WTC11 (cell line): ENCODE measurements around the gene PCBD2. TPM values are rescaled to one million over a fixed set of nuclear protein-coding genes. Genes with fewer than 3 reads are reported as not detected.

Experiments
- ATAC-seq: fragments of 200-7000 bp; cut with Tn5 transposase; 2 replicates; pipeline ENCODE4 v1.10.0; 2021; ENCODE audit warnings: mild to moderate bottlenecking, moderate library complexity
- CTCF ChIA-PET: fragments of 300-600 bp; sonication (Branson Sonifier 250); formaldehyde crosslinking; loops from one replicate; lab custom pipeline; 2021; ENCODE audit warnings: antibody characterized with exemption; lab: Charles Lee
- POLR2A ChIA-PET: fragments of 350-600 bp; sonication (Branson Sonifier 250); formaldehyde crosslinking; loops from one replicate; lab custom pipeline; 2021; ENCODE audit warnings: antibody characterized with exemption; lab: Charles Lee
- DNase-seq: peaks from one replicate; pipeline ENCODE4 v3.0.0; 2021; ENCODE audit warnings: low spot score
- H3K27ac Mint-ChIP-seq: 2 replicates; pipeline ENCODE4 v1.8.0; 2021; ENCODE audit warnings: mixed read lengths
- H3K27me3 Mint-ChIP-seq: 2 replicates; pipeline ENCODE4 v1.8.0; 2021; ENCODE audit warnings: low read depth, mild to moderate bottlenecking, moderate library complexity, mixed read lengths
- H3K36me3 Mint-ChIP-seq: 2 replicates; pipeline ENCODE4 v1.8.0; 2021; ENCODE audit warnings: mixed read lengths
- H3K4me1 Mint-ChIP-seq: 2 replicates; pipeline ENCODE4 v1.8.0; 2022; ENCODE audit warnings: mixed read lengths
- H3K4me3 Mint-ChIP-seq: 2 replicates; pipeline ENCODE4 v1.8.0; 2021; ENCODE audit warnings: mild to moderate bottlenecking, moderate library complexity, mixed read lengths
- H3K9me3 Mint-ChIP-seq: 2 replicates; pipeline ENCODE4 v1.8.0; 2021; ENCODE audit warnings: mixed read lengths
- CREB1 ChIP-seq: sonication (generic); formaldehyde crosslinking; IDR thresholded peaks from 2 replicates; pipeline ENCODE4 v1.8.0; 2023; ENCODE audit warnings: mild to moderate bottlenecking, missing genetic modification reagents
- CREM ChIP-seq: sonication (generic); formaldehyde crosslinking; IDR thresholded peaks from 2 replicates; pipeline ENCODE4 v1.8.1; 2022; ENCODE audit warnings: mild to moderate bottlenecking, missing genetic modification reagents, moderate library complexity
- ELF4 ChIP-seq: sonication (generic); formaldehyde crosslinking; IDR thresholded peaks from 2 replicates; pipeline ENCODE4 v1.8.1; 2022; ENCODE audit warnings: low read depth, mild to moderate bottlenecking, moderate library complexity, missing genetic modification reagents
- FOXP1 ChIP-seq: sonication (generic); formaldehyde crosslinking; IDR thresholded peaks from 2 replicates; pipeline ENCODE4 v1.8.0; 2022; ENCODE audit warnings: missing genetic modification reagents, mild to moderate bottlenecking, moderate library complexity, borderline replicate concordance
- GRHL2 ChIP-seq: fragments of 250-450 bp; sonication (Bioruptor Pico); IDR thresholded peaks from 2 replicates; pipeline ENCODE4 v1.8.0; 2022; ENCODE audit warnings: mild to moderate bottlenecking, moderate library complexity; ENCODE audit not compliant: insufficient replicate concordance, severe bottlenecking
- IRF2 ChIP-seq: sonication (generic); formaldehyde crosslinking; IDR thresholded peaks from 2 replicates; pipeline ENCODE4 v1.8.0; 2022; ENCODE audit warnings: low read depth, missing genetic modification reagents, borderline replicate concordance
- JUN ChIP-seq: sonication (generic); formaldehyde crosslinking; IDR thresholded peaks from 2 replicates; pipeline ENCODE4 v1.8.0; 2023; ENCODE audit warnings: mild to moderate bottlenecking, missing genetic modification reagents
- NFATC4 ChIP-seq: fragments of 250-450 bp; sonication (Bioruptor Pico); IDR thresholded peaks from 2 replicates; pipeline ENCODE4 v1.9.0; 2021; ENCODE audit warnings: mild to moderate bottlenecking
- NFE2L1 ChIP-seq: sonication (generic); formaldehyde crosslinking; IDR thresholded peaks from 2 replicates; pipeline ENCODE4 v1.8.1; 2023; ENCODE audit warnings: missing genetic modification reagents
- NR1H2 ChIP-seq: sonication (generic); formaldehyde crosslinking; IDR thresholded peaks from 2 replicates; pipeline ENCODE4 v1.9.0; 2021; ENCODE audit warnings: mild to moderate bottlenecking, moderate library complexity, missing genetic modification reagents
- NR2C2 ChIP-seq: sonication (generic); formaldehyde crosslinking; IDR thresholded peaks from 2 replicates; pipeline ENCODE4 v1.8.0; 2022; ENCODE audit warnings: mild to moderate bottlenecking, missing genetic modification reagents
- NR3C1 ChIP-seq: sonication (generic); formaldehyde crosslinking; conservative IDR thresholded peaks from 2 replicates; pipeline ENCODE4 v1.8.1; 2023; ENCODE audit warnings: low read depth, mild to moderate bottlenecking, missing genetic modification reagents
- SOX15 ChIP-seq: fragments of 250-450 bp; sonication (Bioruptor Pico); IDR thresholded peaks from 2 replicates; pipeline ENCODE4 v1.9.0; 2021; ENCODE audit warnings: mild to moderate bottlenecking
- TEAD1 ChIP-seq: sonication (generic); formaldehyde crosslinking; IDR thresholded peaks from 2 replicates; pipeline ENCODE4 v1.8.0; 2022; ENCODE audit warnings: mild to moderate bottlenecking, missing genetic modification reagents
- TP53 ChIP-seq: sonication (generic); formaldehyde crosslinking; IDR thresholded peaks from 2 replicates; pipeline ENCODE4 v1.8.1; 2023; ENCODE audit warnings: mild to moderate bottlenecking, missing genetic modification reagents
- ZNF121 ChIP-seq: sonication (generic); formaldehyde crosslinking; IDR thresholded peaks from 2 replicates; pipeline ENCODE4 v1.8.0; 2023; ENCODE audit warnings: missing genetic modification reagents
- ZNF263 ChIP-seq: sonication (generic); formaldehyde crosslinking; IDR thresholded peaks from 2 replicates; pipeline ENCODE4 v1.8.1; 2022; ENCODE audit warnings: low read depth, mild to moderate bottlenecking, moderate library complexity, missing genetic modification reagents
- ZNF317 ChIP-seq: sonication (generic); formaldehyde crosslinking; IDR thresholded peaks from 2 replicates; pipeline ENCODE4 v1.8.1; 2023; ENCODE audit warnings: low read depth, mild to moderate bottlenecking, moderate library complexity, missing genetic modification reagents, borderline replicate concordance
- total RNA-seq: library from RNA; stranded (reverse); gene quantifications from 3 replicates; pipeline ENCODE4 v1.2.3, GENCODE V29; 2021
- TF ChIP-seq, protein P1 (sequence below): sonication (generic); formaldehyde crosslinking; IDR thresholded peaks from 2 replicates; pipeline ENCODE4 v1.8.1; 2022; ENCODE audit warnings: missing genetic modification reagents, borderline replicate concordance
- TF ChIP-seq, protein P2 (sequence below): sonication (generic); formaldehyde crosslinking; IDR thresholded peaks from 2 replicates; pipeline ENCODE4 v1.8.1; 2022; ENCODE audit warnings: mild to moderate bottlenecking, moderate library complexity, missing genetic modification reagents
- TF ChIP-seq, protein P3 (sequence below): sonication (generic); formaldehyde crosslinking; IDR thresholded peaks from 2 replicates; pipeline ENCODE4 v1.8.0; 2023; ENCODE audit warnings: missing genetic modification reagents, mild to moderate bottlenecking, borderline replicate concordance
- TF ChIP-seq, protein P4 (sequence below): sonication (generic); formaldehyde crosslinking; IDR thresholded peaks from 2 replicates; pipeline ENCODE4 v1.8.1; 2022; ENCODE audit warnings: low read depth, missing genetic modification reagents, borderline replicate concordance
- TF ChIP-seq, protein P5 (sequence below): fragments of 250-450 bp; sonication (Bioruptor Pico); IDR thresholded peaks from 2 replicates; pipeline ENCODE4 v2.1.2; 2022; ENCODE audit warnings: mild to moderate bottlenecking, moderate library complexity

Gene PCBD2
- total RNA-seq, 1 experiment from 2014 or later: 9.9 TPM

DNA sequence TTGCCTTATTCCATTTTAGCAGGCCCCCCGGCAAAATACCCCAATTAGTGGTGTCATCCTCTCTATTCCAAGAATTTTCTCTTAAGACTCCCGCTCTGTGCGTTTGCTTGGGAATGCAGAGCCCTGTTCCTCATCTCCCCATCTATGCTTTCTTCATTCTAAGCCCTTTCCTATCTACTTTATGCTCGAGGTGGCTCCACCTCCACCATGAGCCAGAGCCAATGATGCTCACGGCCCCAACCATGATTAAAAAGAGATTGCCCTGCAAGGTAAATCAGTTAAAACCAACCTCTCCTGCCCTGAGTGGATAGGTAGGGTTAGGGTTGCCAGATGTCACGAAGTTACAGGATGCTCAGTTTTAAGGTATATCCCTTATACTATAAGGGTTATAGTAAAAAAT is 31.4 kb upstream of the PCBD2 start:
- ATAC-seq: peak; percentile 11; the same call in 1 of the 2 replicates
- H3K9me3 Mint-ChIP-seq: no peaks in the 10 kb centered on the region
- peak overlapping the region; percentile 32 for H3K27ac Mint-ChIP-seq
- DNase-seq: no peak
- ChIA-PET CTCF (interaction anchor here (0.5 to 3.2 kb wide), 3 partner anchors 32 to 346 kb away, joined by 3 to 30 read pairs (median 9); partner anchors contain the start of gene PCBD2), POLR2A (interaction anchor here (0.7 to 2.2 kb wide), 5 partner anchors 11 to 135 kb away, joined by 3 to 20 read pairs (median 4); partner anchors contain the start of genes C5orf24, CAMLG and PCBD2)
- TF ChIP-seq, protein P1, sequence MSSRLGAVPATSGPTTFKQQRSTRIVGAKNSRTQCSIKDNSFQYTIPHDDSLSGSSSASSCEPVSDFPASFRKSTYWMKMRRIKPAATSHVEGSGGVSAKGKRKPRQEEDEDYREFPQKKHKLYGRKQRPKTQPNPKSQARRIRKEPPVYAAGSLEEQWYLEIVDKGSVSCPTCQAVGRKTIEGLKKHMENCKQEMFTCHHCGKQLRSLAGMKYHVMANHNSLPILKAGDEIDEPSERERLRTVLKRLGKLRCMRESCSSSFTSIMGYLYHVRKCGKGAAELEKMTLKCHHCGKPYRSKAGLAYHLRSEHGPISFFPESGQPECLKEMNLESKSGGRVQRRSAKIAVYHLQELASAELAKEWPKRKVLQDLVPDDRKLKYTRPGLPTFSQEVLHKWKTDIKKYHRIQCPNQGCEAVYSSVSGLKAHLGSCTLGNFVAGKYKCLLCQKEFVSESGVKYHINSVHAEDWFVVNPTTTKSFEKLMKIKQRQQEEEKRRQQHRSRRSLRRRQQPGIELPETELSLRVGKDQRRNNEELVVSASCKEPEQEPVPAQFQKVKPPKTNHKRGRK (CRISPR knock-in tag): no peak
- no peak for TF ChIP-seq ZNF121
- TF ChIP-seq ELF4 (CRISPR knock-in tag): no peak
- no peak for TF ChIP-seq SOX15 (CRISPR knock-in tag)
- TF ChIP-seq ZNF317 (CRISPR knock-in tag): no peak
- no peak for TF ChIP-seq NFATC4
- TF ChIP-seq FOXP1 (CRISPR knock-in tag): no peak
- TF ChIP-seq TEAD1: no peak
- no peak for TF ChIP-seq JUN
- TF ChIP-seq, protein P2, sequence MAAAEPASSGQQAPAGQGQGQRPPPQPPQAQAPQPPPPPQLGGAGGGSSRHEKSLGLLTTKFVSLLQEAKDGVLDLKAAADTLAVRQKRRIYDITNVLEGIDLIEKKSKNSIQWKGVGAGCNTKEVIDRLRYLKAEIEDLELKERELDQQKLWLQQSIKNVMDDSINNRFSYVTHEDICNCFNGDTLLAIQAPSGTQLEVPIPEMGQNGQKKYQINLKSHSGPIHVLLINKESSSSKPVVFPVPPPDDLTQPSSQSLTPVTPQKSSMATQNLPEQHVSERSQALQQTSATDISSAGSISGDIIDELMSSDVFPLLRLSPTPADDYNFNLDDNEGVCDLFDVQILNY (CRISPR knock-in tag): no peak
- TF ChIP-seq CREB1 (CRISPR knock-in tag): no peak
- no peaks in the 10 kb centered on the region for H3K36me3 Mint-ChIP-seq
- H3K4me3 Mint-ChIP-seq: peak overlapping the region; percentile 29
- H3K4me1 Mint-ChIP-seq: peaks cover 15% of the 10 kb centered on the region
- no peaks in the 10 kb centered on the region; the same call in 1 of the 2 replicates for H3K27me3 Mint-ChIP-seq

DNA sequence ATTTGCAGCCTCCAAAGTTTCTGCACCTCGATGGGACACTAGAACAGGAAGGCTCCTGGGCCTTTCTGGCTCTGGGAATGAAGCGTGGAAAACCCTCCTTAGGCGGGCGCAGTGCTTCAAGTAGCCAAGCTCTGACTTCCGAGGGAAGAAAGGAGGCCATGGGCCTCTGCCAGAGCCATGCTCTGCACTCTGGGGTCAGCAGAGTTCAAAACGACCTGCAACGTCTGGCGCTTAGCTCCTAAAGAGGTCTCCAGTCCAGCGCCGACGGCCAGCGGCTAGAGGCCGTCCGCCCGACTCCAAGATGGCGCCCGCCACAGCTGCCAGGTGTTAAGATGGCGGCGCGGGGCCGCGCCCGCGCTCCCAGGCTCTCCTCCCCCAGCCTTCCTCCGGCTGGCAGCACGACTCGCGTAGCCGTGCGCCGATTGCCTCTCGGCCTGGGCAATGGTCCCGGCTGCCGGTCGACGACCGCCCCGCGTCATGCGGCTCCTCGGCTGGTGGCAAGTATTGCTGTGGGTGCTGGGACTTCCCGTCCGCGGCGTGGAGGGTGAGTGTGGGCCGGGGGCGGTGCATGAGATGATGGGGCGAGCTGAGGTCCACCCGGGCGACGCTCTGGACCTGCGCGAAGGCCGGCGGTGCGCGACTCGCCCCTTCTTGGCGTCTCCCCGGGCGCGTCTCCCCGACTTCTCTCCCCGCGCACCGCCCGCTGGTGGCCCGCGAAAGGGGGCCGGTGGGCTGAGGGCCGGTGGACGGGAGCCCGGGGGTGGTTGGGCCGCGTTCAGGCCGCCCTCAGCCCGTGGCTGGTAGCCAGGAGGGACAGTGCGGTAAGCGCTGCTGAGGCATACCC is 30.7 kb upstream of the PCBD2 start, which contains the start of gene TXNDC15:
Gene TXNDC15, plus strand, starts transcription at position 385 of the 844 bp plus-strand sequence. Its CDS starts 57 bp downstream, at position 442.
- no peaks in the 10 kb centered on the region; the same call in 1 of the 2 replicates for H3K27me3 Mint-ChIP-seq
- H3K36me3 Mint-ChIP-seq: no peaks in the 10 kb centered on the region
- peak; percentile 89 for ATAC-seq
- peak; percentile 87 for DNase-seq
- ChIA-PET POLR2A (interaction anchor here (0.6 to 2.2 kb wide), 6 partner anchors 12 to 207 kb away, joined by 3 to 20 read pairs (median 4); partner anchors contain the start of genes C5orf24, CAMLG and PCBD2), CTCF (interaction anchor here (2.6 to 3.2 kb wide), 2 partner anchors 31 to 43 kb away, joined by 9 to 30 read pairs; partner anchors contain the start of gene PCBD2)
- peak within 1 kb of the TSS; percentile 53 for H3K27ac Mint-ChIP-seq
- H3K9me3 Mint-ChIP-seq: no peaks in the 10 kb centered on the region
- peaks cover 15% of the 10 kb centered on the region for H3K4me1 Mint-ChIP-seq
- peak within 1 kb of the TSS; percentile 88 for H3K4me3 Mint-ChIP-seq
- TF ChIP-seq, protein P3, sequence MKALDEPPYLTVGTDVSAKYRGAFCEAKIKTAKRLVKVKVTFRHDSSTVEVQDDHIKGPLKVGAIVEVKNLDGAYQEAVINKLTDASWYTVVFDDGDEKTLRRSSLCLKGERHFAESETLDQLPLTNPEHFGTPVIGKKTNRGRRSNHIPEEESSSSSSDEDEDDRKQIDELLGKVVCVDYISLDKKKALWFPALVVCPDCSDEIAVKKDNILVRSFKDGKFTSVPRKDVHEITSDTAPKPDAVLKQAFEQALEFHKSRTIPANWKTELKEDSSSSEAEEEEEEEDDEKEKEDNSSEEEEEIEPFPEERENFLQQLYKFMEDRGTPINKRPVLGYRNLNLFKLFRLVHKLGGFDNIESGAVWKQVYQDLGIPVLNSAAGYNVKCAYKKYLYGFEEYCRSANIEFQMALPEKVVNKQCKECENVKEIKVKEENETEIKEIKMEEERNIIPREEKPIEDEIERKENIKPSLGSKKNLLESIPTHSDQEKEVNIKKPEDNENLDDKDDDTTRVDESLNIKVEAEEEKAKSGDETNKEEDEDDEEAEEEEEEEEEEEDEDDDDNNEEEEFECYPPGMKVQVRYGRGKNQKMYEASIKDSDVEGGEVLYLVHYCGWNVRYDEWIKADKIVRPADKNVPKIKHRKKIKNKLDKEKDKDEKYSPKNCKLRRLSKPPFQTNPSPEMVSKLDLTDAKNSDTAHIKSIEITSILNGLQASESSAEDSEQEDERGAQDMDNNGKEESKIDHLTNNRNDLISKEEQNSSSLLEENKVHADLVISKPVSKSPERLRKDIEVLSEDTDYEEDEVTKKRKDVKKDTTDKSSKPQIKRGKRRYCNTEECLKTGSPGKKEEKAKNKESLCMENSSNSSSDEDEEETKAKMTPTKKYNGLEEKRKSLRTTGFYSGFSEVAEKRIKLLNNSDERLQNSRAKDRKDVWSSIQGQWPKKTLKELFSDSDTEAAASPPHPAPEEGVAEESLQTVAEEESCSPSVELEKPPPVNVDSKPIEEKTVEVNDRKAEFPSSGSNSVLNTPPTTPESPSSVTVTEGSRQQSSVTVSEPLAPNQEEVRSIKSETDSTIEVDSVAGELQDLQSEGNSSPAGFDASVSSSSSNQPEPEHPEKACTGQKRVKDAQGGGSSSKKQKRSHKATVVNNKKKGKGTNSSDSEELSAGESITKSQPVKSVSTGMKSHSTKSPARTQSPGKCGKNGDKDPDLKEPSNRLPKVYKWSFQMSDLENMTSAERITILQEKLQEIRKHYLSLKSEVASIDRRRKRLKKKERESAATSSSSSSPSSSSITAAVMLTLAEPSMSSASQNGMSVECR: peak; percentile 83
- TF ChIP-seq, protein P4, sequence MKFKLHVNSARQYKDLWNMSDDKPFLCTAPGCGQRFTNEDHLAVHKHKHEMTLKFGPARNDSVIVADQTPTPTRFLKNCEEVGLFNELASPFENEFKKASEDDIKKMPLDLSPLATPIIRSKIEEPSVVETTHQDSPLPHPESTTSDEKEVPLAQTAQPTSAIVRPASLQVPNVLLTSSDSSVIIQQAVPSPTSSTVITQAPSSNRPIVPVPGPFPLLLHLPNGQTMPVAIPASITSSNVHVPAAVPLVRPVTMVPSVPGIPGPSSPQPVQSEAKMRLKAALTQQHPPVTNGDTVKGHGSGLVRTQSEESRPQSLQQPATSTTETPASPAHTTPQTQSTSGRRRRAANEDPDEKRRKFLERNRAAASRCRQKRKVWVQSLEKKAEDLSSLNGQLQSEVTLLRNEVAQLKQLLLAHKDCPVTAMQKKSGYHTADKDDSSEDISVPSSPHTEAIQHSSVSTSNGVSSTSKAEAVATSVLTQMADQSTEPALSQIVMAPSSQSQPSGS: no peak
- TF ChIP-seq IRF2 (no peak), JUN (0 out of 2 replicates have a peak, but pooled peaks have one; percentile 22), NR2C2 (CRISPR knock-in tag) (no peak), CREM (peak; percentile 71; the same call in 1 of the 2 replicates), TP53 (peak; percentile 25; the same call in 1 of the 2 replicates), GRHL2 (CRISPR knock-in tag) (no peak), ZNF263 (CRISPR knock-in tag) (no peak), NR1H2 (no peak), NFE2L1 (0 out of 2 replicates have a peak, but pooled peaks have one; percentile 57), NR3C1 (peak; percentile 89; the same call in 1 of the 2 replicates)
- TF ChIP-seq, protein P2 (CRISPR knock-in tag): peak; percentile 87
- TF ChIP-seq, protein P5, sequence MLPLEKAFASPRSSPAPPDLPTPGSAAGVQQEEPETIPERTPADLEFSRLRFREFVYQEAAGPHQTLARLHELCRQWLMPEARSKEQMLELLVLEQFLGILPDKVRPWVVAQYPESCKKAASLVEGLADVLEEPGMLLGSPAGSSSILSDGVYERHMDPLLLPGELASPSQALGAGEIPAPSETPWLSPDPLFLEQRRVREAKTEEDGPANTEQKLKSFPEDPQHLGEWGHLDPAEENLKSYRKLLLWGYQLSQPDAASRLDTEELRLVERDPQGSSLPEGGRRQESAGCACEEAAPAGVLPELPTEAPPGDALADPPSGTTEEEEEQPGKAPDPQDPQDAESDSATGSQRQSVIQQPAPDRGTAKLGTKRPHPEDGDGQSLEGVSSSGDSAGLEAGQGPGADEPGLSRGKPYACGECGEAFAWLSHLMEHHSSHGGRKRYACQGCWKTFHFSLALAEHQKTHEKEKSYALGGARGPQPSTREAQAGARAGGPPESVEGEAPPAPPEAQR (CRISPR knock-in tag): no peak
